Esophagus (tissue), 2 donors: Measurements from ENCODE around the gene SMNDC1. TPM values are rescaled to one million over a fixed set of nuclear protein-coding genes. Genes with fewer than 3 reads are reported as not detected.
A peak's percentile ranks its signal among the peaks of the same experiment; 100 is the strongest.

Experiments used
- H3K27ac ChIP-seq, 2 donors: one replicate each; pipeline ENCODE4 v1.5.1; 2013; ENCODE audit warnings: low read depth in 2 of 2, mild to moderate bottlenecking in 2 of 2, inconsistent platforms in 1 of 2, low read length in 1 of 2, moderate library complexity in 1 of 2
- H3K27me3 ChIP-seq, 2 donors: one replicate each; pipeline ENCODE4 v1.6.1; 2013; ENCODE audit warnings: low read length in 2 of 2, control low read depth in 1 of 2, mild to moderate bottlenecking in 1 of 2; ENCODE audit not compliant: insufficient read depth in 2 of 2, control insufficient read depth in 1 of 2
- H3K36me3 ChIP-seq, 2 donors: one replicate each; pipeline ENCODE4 v1.6.1; 2013; ENCODE audit warnings: low read length in 1 of 2; ENCODE audit not compliant: control insufficient read depth in 2 of 2, insufficient read depth in 2 of 2
- H3K4me1 ChIP-seq, 2 donors: one replicate each; pipeline ENCODE4 v1.6.1; 2013; ENCODE audit warnings: low read length in 1 of 2; ENCODE audit not compliant: control insufficient read depth in 2 of 2, insufficient read depth in 2 of 2
- H3K4me3 ChIP-seq, 2 donors: one replicate each; pipeline ENCODE4 v1.5.1; 2013; ENCODE audit warnings: low read length in 2 of 2, mild to moderate bottlenecking in 2 of 2, low read depth in 1 of 2, moderate library complexity in 1 of 2
- H3K9me3 ChIP-seq, 2 donors: one replicate each; pipeline ENCODE4 v1.6.1; 2013; ENCODE audit warnings: mild to moderate bottlenecking in 2 of 2, low read depth in 1 of 2, low read length in 1 of 2, moderate library complexity in 1 of 2; ENCODE audit not compliant: control insufficient read depth in 2 of 2, insufficient read depth in 1 of 2
- WGBS, 2 donors: extraction: QIAGEN DNeasy Blood & Tissue Kit; methylation state at CpG; one replicate each; pipeline ENCODE4 v1.1.7; 2013; 5-methylcytosine and 5-hydroxymethylcytosine counted together
- polyA plus RNA-seq, 2 donors: library from polyadenylated mRNA; stranded (reverse); fragments of 200-250 nt; gene quantifications; one replicate each; pipeline ENCODE4 v1.2.3, GENCODE V29; 2013
- donor health status: healthy with polysubstance abuse.
- donor health status: Bipolar disorder and iron deficiency.

Gene SMNDC1
- 10 to 100 TPM in 1 of 2 donors, 1 to 10 TPM in 1; 7.8 to 11.1 TPM for polyA plus RNA-seq

GRCh38 chr10:110304780-110305421 is at the start of gene SMNDC1:
TSS of gene SMNDC1 (minus strand) at chr10:110304920. CDS start at chr10:110303587, 1,333 bp downstream.
- H3K4me1 ChIP-seq, result no peaks in the 10 kb centered on the region
- H3K27ac ChIP-seq, result peak within 1 kb of the TSS; percentile 93
- H3K27me3 ChIP-seq, result no peaks in the 10 kb centered on the region
- peak within 1 kb of the TSS; percentile 89 to 93 for H3K4me3 ChIP-seq
- WGBS, 2 donors, result 0 to 1% methylated on average over 42 of the region's 42 CpGs
- H3K9me3 ChIP-seq, result no peaks in the 10 kb centered on the region
- peaks cover 0 to 4% of the 10 kb centered on the region in 2 donors for H3K36me3 ChIP-seq

- Histone ChIP-seq H3K4me1 (peaks cover 11 to 12% of the 10 kb centered on the region in 2 donors), H3K36me3 (no peaks in the 10 kb centered on the region), H3K27me3 (no peaks in the 10 kb centered on the region), H3K4me3 (no peak overlapping the region), H3K27ac (no peak overlapping the region), H3K9me3 (no peaks in the 10 kb centered on the region)
- WGBS, 2 donors, result 32 to 36% methylated on average over 11 of the region's 11 CpGs
Measured at GRCh38 chr10:110354322-110354766, 49.6 kb upstream of the SMNDC1 start.

GRCh38 chr10:110353244-110354119 is 48.8 kb upstream of the SMNDC1 start:
- whole genome bisulfite sequencing, 2 donors, result 28 to 40% methylated on average over 14 of the region's 14 CpGs
- no peaks in the 10 kb centered on the region for H3K9me3 ChIP-seq
- no peak overlapping the region for H3K4me3 ChIP-seq
- peak overlapping the region; percentile 44 to 45 for H3K27ac ChIP-seq
- H3K4me1 ChIP-seq, result peaks cover 5 to 7% of the 10 kb centered on the region in 2 donors
- no peaks in the 10 kb centered on the region for H3K36me3 ChIP-seq
- H3K27me3 ChIP-seq, result no peaks in the 10 kb centered on the region

- H3K4me1 ChIP-seq, result peaks cover 5% of the 10 kb centered on the region in 2 donors
- no peaks in the 10 kb centered on the region for H3K36me3 ChIP-seq
- no peak overlapping the region for H3K4me3 ChIP-seq
- H3K27me3 ChIP-seq, result no peaks in the 10 kb centered on the region
- H3K27ac ChIP-seq, result no peak overlapping the region
- WGBS, 2 donors, result 36 to 50% methylated on average over 2 of the region's 2 CpGs
- no peaks in the 10 kb centered on the region for H3K9me3 ChIP-seq
Measured at GRCh38 chr10:110352930-110353243, 48.2 kb upstream of the SMNDC1 start.

- no peak overlapping the region for H3K27ac ChIP-seq
- WGBS, 2 donors, result 90 to 97% methylated on average over 2 of the region's 2 CpGs
Measured at GRCh38 chr10:110350812-110351211, 46.1 kb upstream of the SMNDC1 start.

GRCh38 chr10:110349831-110350230 is 45.1 kb upstream of the SMNDC1 start:
- H3K36me3 ChIP-seq, result no peaks in the 10 kb centered on the region
- no peak overlapping the region for H3K27ac ChIP-seq
- no peaks in the 10 kb centered on the region for H3K4me1 ChIP-seq
- no peaks in the 10 kb centered on the region for H3K27me3 ChIP-seq
- 78% methylated on average over 3 of the region's 3 CpGs for WGBS, 2 donors
- H3K9me3 ChIP-seq, result no peaks in the 10 kb centered on the region
- no peak overlapping the region for H3K4me3 ChIP-seq

More at GRCh38 chr10:110350812-110351211, 46.1 kb upstream of the SMNDC1 start:
- Histone ChIP-seq H3K9me3 (no peaks in the 10 kb centered on the region), H3K27me3 (no peaks in the 10 kb centered on the region), H3K4me3 (no peak overlapping the region), H3K4me1 (no peaks in the 10 kb centered on the region), H3K36me3 (no peaks in the 10 kb centered on the region)

GRCh38 chr10:110349386-110349785 is 44.7 kb upstream of the SMNDC1 start:
- WGBS, 2 donors, result 80 to 81% methylated on average over 5 of the region's 5 CpGs
- no peaks in the 10 kb centered on the region for H3K4me1 ChIP-seq

GRCh38 chr10:110348336-110348735 is 43.6 kb upstream of the SMNDC1 start:
- Histone ChIP-seq H3K36me3 (no peaks in the 10 kb centered on the region), H3K27ac (no peak overlapping the region), H3K27me3 (no peaks in the 10 kb centered on the region), H3K4me1 (no peaks in the 10 kb centered on the region), H3K4me3 (no peak overlapping the region), H3K9me3 (no peaks in the 10 kb centered on the region)

More at GRCh38 chr10:110349386-110349785, 44.7 kb upstream of the SMNDC1 start:
- no peaks in the 10 kb centered on the region for H3K9me3 ChIP-seq
- H3K27me3 ChIP-seq, result no peaks in the 10 kb centered on the region
- no peak overlapping the region for H3K4me3 ChIP-seq
- no peaks in the 10 kb centered on the region for H3K36me3 ChIP-seq
- no peak overlapping the region for H3K27ac ChIP-seq

GRCh38 chr10:110346914-110347313 is 42.2 kb upstream of the SMNDC1 start:
- Histone ChIP-seq H3K4me3 (no peak overlapping the region), H3K27ac (no peak overlapping the region), H3K4me1 (no peaks in the 10 kb centered on the region), H3K9me3 (no peaks in the 10 kb centered on the region), H3K27me3 (no peaks in the 10 kb centered on the region), H3K36me3 (no peaks in the 10 kb centered on the region)
- WGBS, 2 donors, result 94 to 95% methylated on average over 4 of the region's 4 CpGs
